ENCODE measurements around the gene EEF1G.
"Not testable (repeated sequence)": the region's sequence is repeated elsewhere in the genome, so short reads cannot be mapped to it uniquely, and the experiment has no call there.

EEF1G gene

DNA sequence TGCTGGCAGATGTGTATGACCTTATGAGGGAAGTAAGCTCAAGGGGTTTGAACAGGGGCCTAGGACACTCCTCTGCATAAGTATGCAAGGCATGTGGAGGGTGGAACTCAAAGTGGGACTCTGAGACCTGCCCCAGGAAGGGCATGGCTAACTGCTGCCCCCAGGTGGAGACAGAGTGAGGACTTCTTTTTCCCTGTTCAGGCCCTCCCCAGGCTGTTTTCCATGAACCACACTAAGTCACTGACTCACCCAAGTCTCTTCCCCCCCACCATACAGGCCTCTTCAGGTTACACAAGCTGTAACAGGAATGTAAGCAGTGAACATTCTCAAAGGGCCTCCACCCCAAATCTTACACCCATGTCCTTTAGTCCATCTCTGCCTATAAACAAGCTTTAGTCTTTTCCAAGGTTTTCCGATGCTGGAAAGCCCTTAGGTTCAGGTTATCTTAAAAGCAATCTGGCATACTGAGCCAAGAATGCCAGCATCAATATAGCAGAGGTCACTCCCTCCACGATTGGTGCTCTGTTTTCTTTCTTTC, 13.1 kb downstream of the EEF1G start:
- Histone ChIP-seq H3K27ac (ENCODE audit: low read length) (peak overlapping the region; percentile 85), H3K4me1 (ENCODE audit: control insufficient read depth in 1 of 2, insufficient read depth in 2 of 2, low read length in 2 of 2) (peaks cover 26 to 35% of the 10 kb centered on the region in 2 donors), H3K36me3 (ENCODE audit: control insufficient read depth in 1 of 2, insufficient read depth in 2 of 2, low read length in 2 of 2) (peaks cover 27 to 37% of the 10 kb centered on the region in 2 donors), H3K4me3 (ENCODE audit: low read depth in 1 of 2, low read length in 2 of 2) (no peak overlapping the region), H3K27me3 (ENCODE audit: low read depth, low read length) (no peaks in the 10 kb centered on the region), H3K9me3 (ENCODE audit: control insufficient read depth in 1 of 2, low read length in 2 of 2) (no peaks in the 10 kb centered on the region)

GRCh38 chr11:62559626-62560025, 14.1 kb downstream of the EEF1G start:
- Histone ChIP-seq H3K27ac (ENCODE audit: low read length) (peak overlapping the region; percentile 85), H3K36me3 (ENCODE audit: control insufficient read depth in 1 of 2, insufficient read depth in 2 of 2, low read length in 2 of 2) (peaks cover 21 to 30% of the 10 kb centered on the region in 2 donors), H3K4me1 (ENCODE audit: control insufficient read depth in 1 of 2, insufficient read depth in 2 of 2, low read length in 2 of 2) (peaks cover 34 to 45% of the 10 kb centered on the region in 2 donors)
- not testable (repeated sequence) for H3K4me3 ChIP-seq (ENCODE audit: low read depth in 1 of 2, low read length in 2 of 2); H3K27me3 ChIP-seq (ENCODE audit: low read depth, low read length); H3K9me3 ChIP-seq (ENCODE audit: control insufficient read depth in 1 of 2, low read length in 2 of 2)

DNA sequence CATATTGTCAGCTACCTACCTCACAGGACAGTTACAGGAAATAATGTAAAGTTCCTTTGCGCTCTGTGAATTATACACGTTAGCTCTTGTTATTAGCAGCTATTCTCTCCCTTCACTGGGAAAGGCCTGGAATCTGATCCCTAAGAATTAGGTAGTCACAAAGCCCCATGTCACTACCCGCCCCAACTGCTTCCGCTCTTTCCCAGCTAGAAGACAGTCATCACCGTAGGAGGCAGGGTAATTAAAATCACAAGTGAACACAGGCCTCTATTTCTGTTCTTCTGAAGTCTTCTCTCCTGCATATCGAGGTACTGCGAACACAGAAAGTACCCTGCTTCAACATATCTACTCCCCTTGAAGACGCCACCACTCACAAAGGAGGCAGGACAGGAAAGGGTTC, 14.5 kb downstream of the EEF1G start:
- peaks cover 38 to 49% of the 10 kb centered on the region in 2 donors for H3K4me1 ChIP-seq (ENCODE audit: control insufficient read depth in 1 of 2, insufficient read depth in 2 of 2, low read length in 2 of 2)
- H3K27me3 ChIP-seq (ENCODE audit: low read depth, low read length): no peaks in the 10 kb centered on the region

DNA sequence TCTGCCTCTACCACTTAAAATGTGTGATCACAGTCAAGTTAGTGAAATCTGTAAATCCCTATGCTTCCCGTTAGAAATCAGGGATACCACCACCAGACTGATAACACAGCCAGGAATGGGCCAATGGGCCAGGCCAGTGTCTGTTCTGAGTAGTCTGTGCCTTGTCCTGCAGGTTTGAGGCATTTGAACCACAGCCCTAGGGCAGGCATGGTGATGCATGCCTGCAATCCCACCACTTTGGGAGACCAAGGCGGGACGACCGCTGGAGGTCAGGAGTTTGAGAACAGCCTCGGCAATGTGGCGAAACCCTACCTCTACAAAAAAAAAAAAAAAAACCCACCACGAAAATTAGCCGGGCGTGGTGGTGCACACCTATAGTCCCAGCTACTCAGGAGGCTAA, 15.0 kb downstream of the EEF1G start:
- H3K4me3 ChIP-seq (ENCODE audit: low read depth in 1 of 2, low read length in 2 of 2): no peak overlapping the region
- no peaks in the 10 kb centered on the region for H3K27me3 ChIP-seq (ENCODE audit: low read depth, low read length)
- no peak overlapping the region for H3K27ac ChIP-seq (ENCODE audit: low read length)
- peaks cover 43 to 55% of the 10 kb centered on the region in 2 donors for H3K4me1 ChIP-seq (ENCODE audit: control insufficient read depth in 1 of 2, insufficient read depth in 2 of 2, low read length in 2 of 2)
- peaks cover 19 to 27% of the 10 kb centered on the region in 2 donors for H3K36me3 ChIP-seq (ENCODE audit: control insufficient read depth in 1 of 2, insufficient read depth in 2 of 2, low read length in 2 of 2)
- H3K9me3 ChIP-seq (ENCODE audit: control insufficient read depth in 1 of 2, low read length in 2 of 2): no peaks in the 10 kb centered on the region

More for the DNA sequence above, 14.5 kb downstream of the EEF1G start:
- H3K9me3 ChIP-seq (ENCODE audit: control insufficient read depth in 1 of 2, low read length in 2 of 2): no peaks in the 10 kb centered on the region
- no peak overlapping the region for H3K4me3 ChIP-seq (ENCODE audit: low read depth in 1 of 2, low read length in 2 of 2)
- H3K36me3 ChIP-seq (ENCODE audit: control insufficient read depth in 1 of 2, insufficient read depth in 2 of 2, low read length in 2 of 2): peaks cover 21 to 30% of the 10 kb centered on the region in 2 donors
- no peak overlapping the region for H3K27ac ChIP-seq (ENCODE audit: low read length)

GRCh38 chr11:62556875-62557631, 16.6 kb downstream of the EEF1G start:
- H3K4me3 ChIP-seq (ENCODE audit: low read depth in 1 of 2, low read length in 2 of 2): peak overlapping the region; percentile 15 to 23
- H3K4me1 ChIP-seq (ENCODE audit: control insufficient read depth in 1 of 2, insufficient read depth in 2 of 2, low read length in 2 of 2): peaks cover 54 to 68% of the 10 kb centered on the region in 2 donors
- H3K27ac ChIP-seq (ENCODE audit: low read length): peak overlapping the region; percentile 100
- H3K9me3 ChIP-seq (ENCODE audit: control insufficient read depth in 1 of 2, low read length in 2 of 2): no peaks in the 10 kb centered on the region
- H3K36me3 ChIP-seq (ENCODE audit: control insufficient read depth in 1 of 2, insufficient read depth in 2 of 2, low read length in 2 of 2): peaks cover 14 to 30% of the 10 kb centered on the region in 2 donors
- H3K27me3 ChIP-seq (ENCODE audit: low read depth, low read length): no peaks in the 10 kb centered on the region

DNA sequence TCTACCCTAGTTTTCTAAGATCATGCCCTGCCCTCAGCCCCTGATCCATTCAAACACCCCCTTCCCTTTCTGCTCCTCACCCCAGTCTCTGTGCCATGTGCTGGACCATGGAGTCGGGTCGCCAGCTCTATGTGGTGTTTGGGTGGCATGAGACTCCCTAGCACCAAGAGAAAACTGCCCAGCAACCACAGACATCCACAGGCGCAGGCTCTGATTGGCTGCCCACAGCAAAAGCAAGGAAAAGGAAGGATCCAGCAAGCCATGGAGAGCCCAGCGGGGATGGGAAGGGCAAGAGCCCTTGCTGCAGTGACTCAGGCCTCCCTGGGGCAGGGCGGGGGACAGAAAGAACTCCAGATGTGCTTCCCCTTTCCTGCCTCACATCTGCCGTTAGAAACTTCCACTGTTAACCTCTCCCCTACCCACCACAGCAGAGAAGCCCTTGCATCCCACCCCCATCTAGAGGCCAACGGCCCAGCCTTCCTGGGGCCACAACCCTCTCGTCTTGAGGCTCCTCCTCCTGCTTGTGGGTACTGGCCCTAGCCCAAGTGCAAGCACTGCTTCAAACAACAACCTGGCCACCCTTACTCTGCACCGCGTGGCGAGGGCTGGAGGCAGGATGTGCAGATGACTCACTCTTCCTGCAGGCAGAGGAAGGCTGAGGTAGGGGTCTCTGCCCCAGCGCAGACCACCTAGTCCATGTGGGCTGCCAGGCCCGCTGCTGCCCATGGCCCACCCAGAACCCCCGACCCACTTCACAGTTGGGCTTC, 17.4 kb downstream of the EEF1G start:
- Histone ChIP-seq H3K4me1 (ENCODE audit: control insufficient read depth in 1 of 2, insufficient read depth in 2 of 2, low read length in 2 of 2) (peaks cover 59 to 76% of the 10 kb centered on the region in 2 donors), H3K36me3 (ENCODE audit: control insufficient read depth in 1 of 2, insufficient read depth in 2 of 2, low read length in 2 of 2) (peaks cover 14 to 27% of the 10 kb centered on the region in 2 donors), H3K9me3 (ENCODE audit: control insufficient read depth in 1 of 2, low read length in 2 of 2) (no peaks in the 10 kb centered on the region), H3K27me3 (ENCODE audit: low read depth, low read length) (no peaks in the 10 kb centered on the region), H3K27ac (ENCODE audit: low read length) (peak overlapping the region; percentile 100), H3K4me3 (ENCODE audit: low read depth in 1 of 2, low read length in 2 of 2) (peak overlapping the region; percentile 23 to 37)

- Histone ChIP-seq H3K9me3 (ENCODE audit: control insufficient read depth in 1 of 2, low read length in 2 of 2) (no peaks in the 10 kb centered on the region), H3K4me3 (ENCODE audit: low read depth in 1 of 2, low read length in 2 of 2) (peak overlapping the region; percentile 23 to 37), H3K36me3 (ENCODE audit: control insufficient read depth in 1 of 2, insufficient read depth in 2 of 2, low read length in 2 of 2) (peaks cover 14 to 27% of the 10 kb centered on the region in 2 donors), H3K27ac (ENCODE audit: low read length) (peak overlapping the region; percentile 100), H3K27me3 (ENCODE audit: low read depth, low read length) (no peaks in the 10 kb centered on the region), H3K4me1 (ENCODE audit: control insufficient read depth in 1 of 2, insufficient read depth in 2 of 2, low read length in 2 of 2) (peaks cover 59 to 79% of the 10 kb centered on the region in 2 donors)
Observed at GRCh38 chr11:62555464-62556107, 18.1 kb downstream of the EEF1G start.

DNA sequence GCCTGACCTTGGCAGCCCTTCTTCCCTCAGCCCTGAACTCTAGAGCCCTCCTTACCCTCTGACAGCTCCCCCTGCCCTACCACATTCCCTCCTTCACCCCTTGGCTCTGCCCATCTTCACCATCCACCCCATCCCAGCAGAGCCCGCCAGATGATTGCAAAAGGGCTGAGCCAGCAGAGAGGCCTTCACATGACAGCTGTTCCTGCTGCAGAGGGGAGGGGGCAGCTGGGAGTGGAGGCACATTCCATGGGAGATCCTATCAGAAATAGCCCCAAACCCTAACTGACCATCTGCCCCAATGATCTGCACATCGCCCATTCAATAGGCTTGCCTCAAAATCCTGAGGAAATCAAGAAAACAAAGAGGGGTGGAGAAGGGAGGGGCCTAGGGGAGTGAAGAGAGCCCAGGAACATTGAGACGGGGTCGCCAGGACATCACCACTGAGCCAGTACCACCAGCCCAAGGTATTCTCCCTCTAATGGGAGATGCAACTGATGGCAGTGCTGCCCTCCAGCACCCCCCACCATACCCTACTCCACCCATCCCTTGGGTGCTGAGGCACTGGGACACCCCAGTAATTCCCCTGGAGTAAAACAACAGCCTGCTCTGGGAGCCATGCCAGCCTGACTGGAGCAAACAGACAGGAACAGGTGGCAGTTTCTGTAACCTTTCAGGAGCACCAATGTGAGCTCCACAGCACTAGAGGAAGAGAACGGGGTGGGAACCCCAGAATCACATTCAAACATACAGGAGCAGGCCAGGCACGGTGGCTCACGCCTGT, 19.1 kb downstream of the EEF1G start:
- H3K27ac ChIP-seq (ENCODE audit: low read length): peak overlapping the region; percentile 100
- no peaks in the 10 kb centered on the region for H3K9me3 ChIP-seq (ENCODE audit: control insufficient read depth in 1 of 2, low read length in 2 of 2)
- peaks cover 6 to 21% of the 10 kb centered on the region in 2 donors for H3K36me3 ChIP-seq (ENCODE audit: control insufficient read depth in 1 of 2, insufficient read depth in 2 of 2, low read length in 2 of 2)
- peak overlapping the region in 1 of 2 donors; percentile 59 for H3K4me3 ChIP-seq (ENCODE audit: low read depth in 1 of 2, low read length in 2 of 2)
- H3K4me1 ChIP-seq (ENCODE audit: control insufficient read depth in 1 of 2, insufficient read depth in 2 of 2, low read length in 2 of 2): peaks cover 55 to 69% of the 10 kb centered on the region in 2 donors
- H3K27me3 ChIP-seq (ENCODE audit: low read depth, low read length): no peaks in the 10 kb centered on the region

DNA sequence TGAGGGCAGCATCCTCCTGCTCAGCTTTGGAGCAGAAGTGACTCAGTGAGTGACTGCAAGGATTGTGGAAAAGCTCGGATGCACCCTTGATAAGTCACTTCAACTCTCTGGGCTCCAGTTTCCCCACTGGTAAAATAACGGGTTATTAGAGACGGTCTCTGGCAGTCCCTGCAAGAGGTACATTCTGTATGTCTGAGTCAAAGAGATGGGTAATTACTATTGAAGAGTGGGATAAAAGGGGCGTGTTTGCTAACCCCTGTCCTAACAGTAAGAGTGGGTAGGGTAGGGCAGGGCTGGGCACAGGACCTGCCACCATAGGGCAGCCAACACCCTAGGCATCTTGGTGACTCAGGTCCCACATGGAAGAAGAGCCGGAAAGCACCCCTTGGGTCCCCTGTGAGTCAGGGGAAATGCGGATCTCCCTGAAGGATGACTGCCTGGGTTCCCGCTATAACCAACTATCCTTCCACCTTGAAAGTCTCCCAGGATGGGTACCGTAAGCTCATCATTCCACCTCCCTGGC, 19.8 kb downstream of the EEF1G start:
- Histone ChIP-seq H3K27me3 (ENCODE audit: low read depth, low read length) (no peaks in the 10 kb centered on the region), H3K9me3 (ENCODE audit: control insufficient read depth in 1 of 2, low read length in 2 of 2) (no peaks in the 10 kb centered on the region), H3K27ac (ENCODE audit: low read length) (peak overlapping the region; percentile 100), H3K36me3 (ENCODE audit: control insufficient read depth in 1 of 2, insufficient read depth in 2 of 2, low read length in 2 of 2) (peaks cover 0 to 14% of the 10 kb centered on the region in 2 donors), H3K4me3 (ENCODE audit: low read depth in 1 of 2, low read length in 2 of 2) (peak overlapping the region; percentile 53 to 59), H3K4me1 (ENCODE audit: control insufficient read depth in 1 of 2, insufficient read depth in 2 of 2, low read length in 2 of 2) (peaks cover 55 to 66% of the 10 kb centered on the region in 2 donors)

- Histone ChIP-seq H3K9me3 (ENCODE audit: control insufficient read depth in 1 of 2, low read length in 2 of 2) (no peaks in the 10 kb centered on the region), H3K36me3 (ENCODE audit: control insufficient read depth in 1 of 2, insufficient read depth in 2 of 2, low read length in 2 of 2) (peaks cover 0 to 10% of the 10 kb centered on the region in 2 donors), H3K4me1 (ENCODE audit: control insufficient read depth in 1 of 2, insufficient read depth in 2 of 2, low read length in 2 of 2) (peaks cover 55 to 73% of the 10 kb centered on the region in 2 donors), H3K27me3 (ENCODE audit: low read depth, low read length) (no peaks in the 10 kb centered on the region), H3K27ac (ENCODE audit: low read length) (peak overlapping the region; percentile 100), H3K4me3 (ENCODE audit: low read depth in 1 of 2, low read length in 2 of 2) (peak overlapping the region; percentile 53 to 59)
Observed at GRCh38 chr11:62553080-62553838, 20.4 kb downstream of the EEF1G start.

Data from muscle layer of duodenum (tissue), 2 donors.